Stimulated activated memory B cell treated with anti-CD40 and anti-IgM and Interleukin-4, amounts not matched to agents 10 μg/mL and 1 μg/mL and 100 μg/mL, for 72 hours (primary cell): ENCODE data around the gene BLCAP.
A peak's percentile ranks its signal among the peaks of the same experiment; 100 is the strongest.

Source experiments
- ATAC-seq: fragments of 150-1000 bp; cut with Tn5 transposase; 2 replicates; pipeline ENCODE4 v1.10.0; 2021
- H3K27ac Mint-ChIP-seq: one replicate; pipeline ENCODE4 v1.8.0; 2022; ENCODE audit warnings: mild to moderate bottlenecking, mixed read lengths
- H3K27me3 Mint-ChIP-seq: one replicate; pipeline ENCODE4 v1.8.0; 2022; ENCODE audit warnings: mixed read lengths
- H3K36me3 Mint-ChIP-seq: one replicate; pipeline ENCODE4 v1.8.0; 2022; ENCODE audit warnings: mixed read lengths
- H3K4me1 Mint-ChIP-seq: one replicate; pipeline ENCODE4 v1.8.0; 2022; ENCODE audit warnings: mixed read lengths
- H3K4me3 Mint-ChIP-seq: one replicate; pipeline ENCODE4 v1.8.0; 2022; ENCODE audit warnings: mild to moderate bottlenecking, moderate library complexity, mixed read lengths
- H3K9me3 Mint-ChIP-seq: one replicate; pipeline ENCODE4 v1.8.0; 2022; ENCODE audit warnings: mixed read lengths

The BLCAP gene

GRCh38 chr20:37528446-37529213 is 954 bp upstream of the BLCAP start:
- peak; percentile 3 for ATAC-seq
- Mint-ChIP-seq H3K4me3 (peak overlapping the region; percentile 88), H3K36me3 (peaks cover 8% of the 10 kb centered on the region), H3K4me1 (peaks cover 51% of the 10 kb centered on the region), H3K27ac (peak overlapping the region; percentile 100), H3K27me3 (no peaks in the 10 kb centered on the region), H3K9me3 (no peaks in the 10 kb centered on the region)

- Mint-ChIP-seq H3K4me1 (peaks cover 57% of the 10 kb centered on the region), H3K27ac (peak overlapping the region; percentile 100), H3K27me3 (no peaks in the 10 kb centered on the region), H3K4me3 (peak overlapping the region; percentile 88), H3K36me3 (peaks cover 14% of the 10 kb centered on the region), H3K9me3 (no peaks in the 10 kb centered on the region)
- ATAC-seq: no peak
Observed at GRCh38 chr20:37526839-37527637, 638 bp downstream of the BLCAP start.

GRCh38 chr20:37526238-37526838 is 1.3 kb downstream of the BLCAP start:
- H3K4me1 Mint-ChIP-seq: peaks cover 63% of the 10 kb centered on the region
- no peaks in the 10 kb centered on the region for H3K27me3 Mint-ChIP-seq
- no peaks in the 10 kb centered on the region for H3K9me3 Mint-ChIP-seq
- peak; percentile 59 for ATAC-seq
- peak overlapping the region; percentile 100 for H3K27ac Mint-ChIP-seq
- peaks cover 20% of the 10 kb centered on the region for H3K36me3 Mint-ChIP-seq
- H3K4me3 Mint-ChIP-seq: peak overlapping the region; percentile 88

GRCh38 chr20:37525810-37526209 is 1.9 kb downstream of the BLCAP start:
- ATAC-seq: no peak
- H3K36me3 Mint-ChIP-seq: peaks cover 20% of the 10 kb centered on the region
- H3K9me3 Mint-ChIP-seq: no peaks in the 10 kb centered on the region
- H3K4me3 Mint-ChIP-seq: peak overlapping the region; percentile 43
- no peaks in the 10 kb centered on the region for H3K27me3 Mint-ChIP-seq
- peak overlapping the region; percentile 100 for H3K27ac Mint-ChIP-seq
- H3K4me1 Mint-ChIP-seq: peaks cover 66% of the 10 kb centered on the region

- Mint-ChIP-seq H3K27me3 (no peaks in the 10 kb centered on the region), H3K4me3 (peak overlapping the region; percentile 43), H3K27ac (peak overlapping the region; percentile 100), H3K4me1 (peaks cover 73% of the 10 kb centered on the region), H3K36me3 (peaks cover 20% of the 10 kb centered on the region), H3K9me3 (no peaks in the 10 kb centered on the region)
- ATAC-seq: no peak
Observed at GRCh38 chr20:37524859-37525708, 2.6 kb downstream of the BLCAP start.

- peak overlapping the region; percentile 100 for H3K27ac Mint-ChIP-seq
- no peaks in the 10 kb centered on the region for H3K27me3 Mint-ChIP-seq
- H3K4me3 Mint-ChIP-seq: no peak overlapping the region
- H3K36me3 Mint-ChIP-seq: peaks cover 24% of the 10 kb centered on the region
- no peak for ATAC-seq
- H3K9me3 Mint-ChIP-seq: no peaks in the 10 kb centered on the region
- peaks cover 68% of the 10 kb centered on the region for H3K4me1 Mint-ChIP-seq
Observed at GRCh38 chr20:37523911-37524700, 3.6 kb downstream of the BLCAP start.

GRCh38 chr20:37523012-37523391 is 4.7 kb downstream of the BLCAP start:
- Mint-ChIP-seq H3K4me1 (peaks cover 60% of the 10 kb centered on the region), H3K9me3 (no peaks in the 10 kb centered on the region), H3K36me3 (peaks cover 31% of the 10 kb centered on the region), H3K4me3 (no peak overlapping the region), H3K27me3 (no peaks in the 10 kb centered on the region), H3K27ac (no peak overlapping the region)
- no peak for ATAC-seq

GRCh38 chr20:37522260-37523011 is 5.2 kb downstream of the BLCAP start:
- ATAC-seq: no peak
- no peak overlapping the region for H3K4me3 Mint-ChIP-seq
- H3K4me1 Mint-ChIP-seq: peaks cover 64% of the 10 kb centered on the region
- H3K27me3 Mint-ChIP-seq: no peaks in the 10 kb centered on the region
- H3K27ac Mint-ChIP-seq: no peak overlapping the region
- H3K9me3 Mint-ChIP-seq: no peaks in the 10 kb centered on the region
- H3K36me3 Mint-ChIP-seq: peaks cover 37% of the 10 kb centered on the region

GRCh38 chr20:37521061-37521771 is 6.5 kb downstream of the BLCAP start, which contains the start of gene NNAT:
Gene NNAT (plus strand): TSS chr20:37521250. CDS start chr20:37521332, 82 bp downstream.
- Mint-ChIP-seq H3K9me3 (no peaks in the 10 kb centered on the region), H3K4me3 (peak within 1 kb of the TSS; percentile 77), H3K27me3 (no peaks in the 10 kb centered on the region), H3K36me3 (peaks cover 45% of the 10 kb centered on the region), H3K27ac (no peak within 1 kb of the TSS), H3K4me1 (peaks cover 59% of the 10 kb centered on the region)
- ATAC-seq: no peak

- no peak for ATAC-seq
- peaks cover 50% of the 10 kb centered on the region for H3K36me3 Mint-ChIP-seq
- peaks cover 52% of the 10 kb centered on the region for H3K4me1 Mint-ChIP-seq
- H3K27me3 Mint-ChIP-seq: no peaks in the 10 kb centered on the region
- H3K4me3 Mint-ChIP-seq: peak overlapping the region; percentile 77
- H3K27ac Mint-ChIP-seq: no peak overlapping the region
- no peaks in the 10 kb centered on the region for H3K9me3 Mint-ChIP-seq
Observed at GRCh38 chr20:37520419-37520955, 7.2 kb downstream of the BLCAP start.

- H3K4me1 Mint-ChIP-seq: peaks cover 50% of the 10 kb centered on the region
- no peaks in the 10 kb centered on the region for H3K27me3 Mint-ChIP-seq
- H3K36me3 Mint-ChIP-seq: peaks cover 54% of the 10 kb centered on the region
- H3K9me3 Mint-ChIP-seq: no peaks in the 10 kb centered on the region
- no peak overlapping the region for H3K4me3 Mint-ChIP-seq
- no peak for ATAC-seq
- no peak overlapping the region for H3K27ac Mint-ChIP-seq
Observed at GRCh38 chr20:37519508-37520418, 7.9 kb downstream of the BLCAP start.
